DOHH2 (cell line): ENCODE results near the gene LMOD1.

Experiments
- H3F3A ChIP-seq: fragments of 200-600 bp; sonication (generic), shearing (Covaris generic); 2 replicates; pipeline ENCODE4 v1.6.0; 2016; ENCODE audit warnings: antibody characterized with exemption, mild to moderate bottlenecking; ENCODE audit not compliant: control insufficient read depth, insufficient read depth
- H3K27ac ChIP-seq: fragments of 200-600 bp; sonication (generic); 2 replicates; pipeline ENCODE4 v1.5.1; 2014; ENCODE audit warnings: low read depth, mild to moderate bottlenecking, low read length, moderate library complexity
- H3K27me3 ChIP-seq: fragments of 200-600 bp; sonication (generic); 2 replicates; pipeline ENCODE4 v1.6.1; 2014; ENCODE audit warnings: mild to moderate bottlenecking, low read length, mixed read lengths; ENCODE audit not compliant: control insufficient read depth
- H3K36me3 ChIP-seq: fragments of 200-600 bp; sonication (generic); 2 replicates; pipeline ENCODE4 v1.6.1; 2014; ENCODE audit warnings: mild to moderate bottlenecking, low read length, moderate library complexity, mixed read lengths; ENCODE audit not compliant: control insufficient read depth
- H3K4me1 ChIP-seq: fragments of 200-600 bp; sonication (generic); 2 replicates; pipeline ENCODE4 v1.6.1; 2014; ENCODE audit warnings: mild to moderate bottlenecking, low read length, mixed read lengths; ENCODE audit not compliant: control insufficient read depth
- H3K4me2 ChIP-seq: fragments of 200-600 bp; sonication (generic); 2 replicates; pipeline ENCODE4 v1.6.0; 2014; ENCODE audit warnings: mild to moderate bottlenecking, low read length, moderate library complexity
- H3K4me3 ChIP-seq: fragments of 200-600 bp; sonication (generic); 2 replicates; pipeline ENCODE4 v1.5.1; 2014; ENCODE audit warnings: mild to moderate bottlenecking, low read length, mixed read lengths
- H3K79me2 ChIP-seq: fragments of 200-600 bp; sonication (generic); 2 replicates; pipeline ENCODE4 v1.6.1; 2014; ENCODE audit warnings: mild to moderate bottlenecking, low read length, mixed read lengths; ENCODE audit not compliant: control insufficient read depth
- H3K9me2 ChIP-seq: fragments of 200-600 bp; sonication (generic); replicated peaks from 2 replicates; pipeline ENCODE4 v1.6.1; 2014; ENCODE audit warnings: mild to moderate bottlenecking, low read length, mixed read lengths; ENCODE audit not compliant: control insufficient read depth
- H3K9me3 ChIP-seq: fragments of 200-600 bp; sonication (generic); 2 replicates; pipeline ENCODE4 v1.6.1; 2014; ENCODE audit warnings: antibody characterized with exemption, low read length, mixed read lengths; ENCODE audit not compliant: control insufficient read depth, insufficient read depth
- H4K20me1 ChIP-seq: fragments of 200-600 bp; sonication (generic); 2 replicates; pipeline ENCODE4 v1.6.0; 2014; ENCODE audit warnings: low read depth, mild to moderate bottlenecking, antibody characterized with exemption, low read length, moderate library complexity; ENCODE audit not compliant: control insufficient read depth, insufficient read depth
- EZH2phosphoT487 ChIP-seq: fragments of 200-600 bp; sonication (generic); IDR thresholded peaks from 2 replicates; pipeline ENCODE4 v1.6.1; 2017; ENCODE audit warnings: borderline replicate concordance, mild to moderate bottlenecking, antibody characterized with exemption, low read length, moderate library complexity, mixed read lengths
- TF ChIP-seq, protein P1 (sequence below): fragments of 200-600 bp; sonication (generic); IDR thresholded peaks from one replicate; pipeline ENCODE4 v1.5.1; 2014; ENCODE audit warnings: antibody characterized with exemption, mild to moderate bottlenecking, low read depth, low read length; ENCODE audit not compliant: poor library complexity, severe bottlenecking

The LMOD1 gene

DNA sequence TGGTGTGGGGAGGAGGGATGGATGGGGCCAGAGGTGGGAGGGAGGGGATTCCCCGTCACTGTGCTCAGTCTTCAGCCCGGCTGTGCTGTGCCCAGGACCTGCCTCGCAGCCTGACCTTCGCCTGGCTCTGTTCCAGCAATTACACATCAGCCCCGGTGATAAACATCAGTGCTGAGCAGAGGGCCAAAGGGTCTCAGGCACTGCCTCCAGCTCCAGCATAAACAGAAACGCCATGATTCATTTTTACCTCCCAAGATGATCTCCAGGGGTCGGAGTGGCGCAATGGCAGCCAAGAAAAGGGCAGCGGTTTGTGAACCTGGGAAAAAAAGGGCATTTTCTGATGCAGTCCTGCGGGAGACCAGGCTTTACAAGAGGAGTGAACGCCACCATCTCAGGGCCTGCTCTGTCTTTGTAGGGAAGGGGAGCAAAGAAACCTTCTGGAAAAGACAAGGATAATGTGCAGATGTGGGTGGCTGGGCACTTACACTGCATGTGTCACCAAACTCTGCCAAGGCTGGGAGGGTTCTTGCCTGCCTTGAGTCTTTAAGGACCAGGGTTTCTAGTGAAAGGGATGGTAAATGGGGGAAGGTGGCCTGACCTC is 29.6 kb downstream of the LMOD1 start:
- Histone ChIP-seq H3K36me3 (no peaks in the 10 kb centered on the region), H3K27ac (no peak overlapping the region), H3K4me3 (no peak overlapping the region), H4K20me1 (no peaks in the 10 kb centered on the region), H3K9me2 (no peaks in the 10 kb centered on the region), H3K4me1 (no peaks in the 10 kb centered on the region), H3K4me2 (no peak overlapping the region), H3K9me3 (no peaks in the 10 kb centered on the region), H3K79me2 (no peaks in the 10 kb centered on the region), H3K27me3 (peaks cover 17% of the 10 kb centered on the region), H3F3A (no peaks in the 10 kb centered on the region)
- TF ChIP-seq EZH2phosphoT487, result no peak
- TF ChIP-seq, protein P1, sequence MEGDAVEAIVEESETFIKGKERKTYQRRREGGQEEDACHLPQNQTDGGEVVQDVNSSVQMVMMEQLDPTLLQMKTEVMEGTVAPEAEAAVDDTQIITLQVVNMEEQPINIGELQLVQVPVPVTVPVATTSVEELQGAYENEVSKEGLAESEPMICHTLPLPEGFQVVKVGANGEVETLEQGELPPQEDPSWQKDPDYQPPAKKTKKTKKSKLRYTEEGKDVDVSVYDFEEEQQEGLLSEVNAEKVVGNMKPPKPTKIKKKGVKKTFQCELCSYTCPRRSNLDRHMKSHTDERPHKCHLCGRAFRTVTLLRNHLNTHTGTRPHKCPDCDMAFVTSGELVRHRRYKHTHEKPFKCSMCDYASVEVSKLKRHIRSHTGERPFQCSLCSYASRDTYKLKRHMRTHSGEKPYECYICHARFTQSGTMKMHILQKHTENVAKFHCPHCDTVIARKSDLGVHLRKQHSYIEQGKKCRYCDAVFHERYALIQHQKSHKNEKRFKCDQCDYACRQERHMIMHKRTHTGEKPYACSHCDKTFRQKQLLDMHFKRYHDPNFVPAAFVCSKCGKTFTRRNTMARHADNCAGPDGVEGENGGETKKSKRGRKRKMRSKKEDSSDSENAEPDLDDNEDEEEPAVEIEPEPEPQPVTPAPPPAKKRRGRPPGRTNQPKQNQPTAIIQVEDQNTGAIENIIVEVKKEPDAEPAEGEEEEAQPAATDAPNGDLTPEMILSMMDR, result no peak

DNA sequence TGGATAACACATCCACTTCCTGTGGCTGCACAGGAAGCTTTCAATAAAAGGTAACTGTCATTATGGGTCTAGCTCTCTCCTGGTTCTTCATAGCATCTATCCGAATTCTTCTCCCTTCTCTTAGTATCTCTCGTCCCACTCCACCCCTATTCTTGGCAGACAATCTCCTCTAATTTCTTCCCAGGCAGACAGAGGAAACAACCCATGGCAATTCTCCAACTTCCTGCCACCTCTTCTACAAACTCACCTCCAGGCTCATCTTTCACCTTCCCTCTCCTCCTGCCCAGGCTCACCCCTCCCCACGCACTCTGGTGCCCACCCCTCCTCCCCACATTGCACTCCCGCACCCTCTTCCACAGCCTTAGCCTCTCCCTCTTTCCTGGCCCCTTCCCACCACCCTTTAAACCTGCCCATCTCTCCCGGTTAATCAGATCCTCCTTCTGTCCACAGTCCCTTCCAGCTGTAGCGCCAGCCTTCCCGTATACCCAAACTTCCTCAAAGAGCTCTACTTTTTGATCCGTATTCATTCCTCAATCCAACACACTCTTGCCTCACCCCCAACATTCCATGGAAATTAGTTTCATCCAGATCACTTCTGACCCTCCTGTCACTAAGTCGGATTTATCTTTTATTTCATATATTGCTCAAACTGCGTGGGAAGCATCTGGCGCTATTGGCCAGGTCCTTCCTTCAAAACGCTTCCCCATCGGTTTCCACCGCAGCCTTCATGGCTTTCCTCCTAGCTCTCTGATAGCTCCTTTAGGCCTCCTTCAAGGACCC is 31.7 kb downstream of the LMOD1 start:
- H3K9me3 ChIP-seq, result no peaks in the 10 kb centered on the region
- H3K4me3 ChIP-seq, result no peak overlapping the region
- H4K20me1 ChIP-seq, result no peaks in the 10 kb centered on the region
- H3F3A ChIP-seq, result no peaks in the 10 kb centered on the region
- H3K27me3 ChIP-seq, result peaks cover 20% of the 10 kb centered on the region
- H3K4me1 ChIP-seq, result no peaks in the 10 kb centered on the region
- no peaks in the 10 kb centered on the region for H3K36me3 ChIP-seq
- H3K9me2 ChIP-seq, result no peaks in the 10 kb centered on the region
- H3K79me2 ChIP-seq, result no peaks in the 10 kb centered on the region
- H3K27ac ChIP-seq, result no peak overlapping the region
- no peak overlapping the region for H3K4me2 ChIP-seq
- TF ChIP-seq EZH2phosphoT487, result no peak
- TF ChIP-seq, protein P1, result no peak

DNA sequence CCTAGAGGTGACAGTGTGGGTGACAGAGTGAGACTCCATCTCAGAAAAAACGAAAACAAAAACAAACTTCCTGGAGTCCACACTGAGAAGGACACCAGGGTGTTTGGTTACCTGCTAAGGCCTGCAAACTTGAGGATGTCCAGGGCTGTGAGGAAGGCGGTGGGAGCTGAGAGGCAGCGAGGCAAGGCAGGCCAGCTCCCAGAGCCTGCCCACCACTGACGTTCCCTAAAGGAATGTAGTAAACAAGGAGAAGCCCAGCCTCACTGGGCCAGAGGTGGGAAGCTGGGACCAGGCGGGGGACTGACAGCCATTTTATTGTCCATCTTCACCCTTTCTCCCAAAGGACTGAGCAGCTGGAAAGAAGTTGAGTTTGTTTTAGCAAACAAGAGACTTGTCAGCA is 33.5 kb downstream of the LMOD1 start:
- H3K79me2 ChIP-seq, result no peaks in the 10 kb centered on the region
- no peaks in the 10 kb centered on the region for H3K4me1 ChIP-seq
- no peak overlapping the region for H3K27ac ChIP-seq
- H3K4me3 ChIP-seq, result no peak overlapping the region
- no peaks in the 10 kb centered on the region for H3K9me2 ChIP-seq
- H3K27me3 ChIP-seq, result peaks cover 19% of the 10 kb centered on the region
- no peak overlapping the region for H3K4me2 ChIP-seq
- no peak for TF ChIP-seq EZH2phosphoT487
- TF ChIP-seq, protein P1, result no peak
- no peaks in the 10 kb centered on the region for H3F3A ChIP-seq
- no peaks in the 10 kb centered on the region for H3K9me3 ChIP-seq
- H4K20me1 ChIP-seq, result no peaks in the 10 kb centered on the region
- no peaks in the 10 kb centered on the region for H3K36me3 ChIP-seq
